GM12878 (cell line): ENCODE data around the gene ZFHX2. TPM values are rescaled to one million over a fixed set of nuclear protein-coding genes. Genes with fewer than 3 reads are reported as not detected.
A peak's percentile ranks its signal among the peaks of the same experiment; 100 is the strongest.

ENCODE experiments used
- BRCA1 ChIP-seq: IDR thresholded peaks from 2 replicates; pipeline ENCODE4 v1.6.1; 2011; ENCODE audit warnings: low read depth, low read length, improper control_type of control experiment
- CHD1 ChIP-seq: IDR thresholded peaks from 2 replicates; pipeline ENCODE4 v1.6.1; 2012; ENCODE audit warnings: low read depth, low read length, improper control_type of control experiment
- CHD4 ChIP-seq: fragments of 200-600 bp; sonication (generic); IDR thresholded peaks from 2 replicates; pipeline ENCODE4 v1.6.1; 2016; ENCODE audit warnings: mild to moderate bottlenecking
- EZH2 ChIP-seq: IDR thresholded peaks from 2 replicates; pipeline ENCODE4 v1.6.1; 2012; ENCODE audit warnings: low read depth, mild to moderate bottlenecking, control low read depth, inconsistent platforms, low read length, borderline replicate concordance; ENCODE audit not compliant: control insufficient read depth
- FOXK2 ChIP-seq: fragments of 450-650 bp; IDR thresholded peaks from 2 replicates; pipeline ENCODE4 v1.6.1; 2017; ENCODE audit warnings: mild to moderate bottlenecking, moderate library complexity
- HCFC1 ChIP-seq: fragments of 150-350 bp; IDR thresholded peaks from 2 replicates; pipeline ENCODE4 v1.6.1; 2014; ENCODE audit warnings: low read length
- MEF2B ChIP-seq: fragments of 450-650 bp; IDR thresholded peaks from 2 replicates; pipeline ENCODE4 v1.6.1; 2018; ENCODE audit warnings: mild to moderate bottlenecking, moderate library complexity; ENCODE audit not compliant: partially characterized antibody, poor library complexity, severe bottlenecking
- MXI1 ChIP-seq: fragments of 150-350 bp; IDR thresholded peaks from 2 replicates; pipeline ENCODE4 v1.6.1; 2011; ENCODE audit warnings: low read depth, mild to moderate bottlenecking, inconsistent platforms, low read length, improper control_type of control experiment
- MYC ChIP-seq: IDR thresholded peaks from 2 replicates; pipeline ENCODE4 v1.6.1; 2011; ENCODE audit warnings: mild to moderate bottlenecking, low read length, moderate library complexity, inconsistent platforms; ENCODE audit not compliant: insufficient read depth, insufficient replicate concordance, insufficient read length, severe bottlenecking
- NFXL1 ChIP-seq: fragments of 450-650 bp; IDR thresholded peaks from 2 replicates; pipeline ENCODE4 v1.6.1; 2017; ENCODE audit warnings: antibody characterized with exemption, mild to moderate bottlenecking, borderline replicate concordance
- RBBP5 ChIP-seq: fragments of 200-600 bp; sonication (generic); conservative IDR thresholded peaks from 2 replicates; pipeline ENCODE4 v1.6.1; 2016
- RELA ChIP-seq: fragments of 450-650 bp; IDR thresholded peaks from 2 replicates; pipeline ENCODE4 v1.8.0; 2014; ENCODE audit warnings: borderline replicate concordance; ENCODE audit not compliant: partially characterized antibody
- RUNX3 ChIP-seq: IDR thresholded peaks from 2 replicates; pipeline ENCODE4 v1.6.1; 2012; ENCODE audit warnings: low read length, inconsistent platforms
- SP1 ChIP-seq: IDR thresholded peaks from one replicate; pipeline ENCODE4 v1.6.1; 2011; ENCODE audit warnings: low read depth, low read length
- SRF ChIP-seq, 2 experiments: IDR thresholded peaks; 2 replicates each; pipeline ENCODE4 v1.6.1; 2011; ENCODE audit warnings: low read depth in 2 of 2, low read length in 2 of 2, mild to moderate bottlenecking in 1 of 2, moderate library complexity in 1 of 2
- SUPT20H ChIP-seq: IDR thresholded peaks from 2 replicates; pipeline ENCODE4 v1.6.1; 2011; ENCODE audit warnings: low read depth, mild to moderate bottlenecking, low read length, moderate library complexity, borderline replicate concordance; ENCODE audit not compliant: control insufficient read depth
- TCF12 ChIP-seq: IDR thresholded peaks from 2 replicates; pipeline ENCODE4 v1.6.1; 2011; ENCODE audit warnings: low read depth, mild to moderate bottlenecking, low read length
- YBX1 ChIP-seq: fragments of 450-650 bp; IDR thresholded peaks from 2 replicates; pipeline ENCODE4 v1.6.1; 2016; ENCODE audit warnings: antibody characterized with exemption
- YY1 ChIP-seq: IDR thresholded peaks from 2 replicates; pipeline ENCODE4 v1.6.1; 2011; ENCODE audit warnings: low read depth, mild to moderate bottlenecking, low read length
- ZNF384 ChIP-seq: IDR thresholded peaks from 2 replicates; pipeline ENCODE4 v1.6.1; 2012; ENCODE audit warnings: low read depth, mild to moderate bottlenecking, low read length, improper control_type of control experiment, borderline replicate concordance
- ZSCAN29 ChIP-seq: fragments of 450-650 bp; IDR thresholded peaks from 2 replicates; pipeline ENCODE4 v1.6.1; 2017; ENCODE audit warnings: mild to moderate bottlenecking, moderate library complexity
- polyA plus RNA-seq, 11 experiments: library from polyadenylated mRNA; depleted of rRNA in 4 of 11; unstranded in 6 of 11; stranded (reverse) in 5 of 11; fragments of >200 nt; fragmentation: Nextera tagmentation in 4 of 11; fragmentation: Illumina TruSeq in 1 of 11; extraction: Ambion mirVana in 4 of 11; extraction: Trizol in 1 of 11; gene quantifications; 1 replicate in 1 of 11; 2 replicates in 10 of 11; pipeline versions ENCODE4 v1.2.1 to v1.2.3, GENCODE V29; 2011 to 2016; ENCODE audit warnings: inconsistent platforms in 2 of 11, missing spikeins in 2 of 11, low read depth in 1 of 11
- total RNA-seq, 4 experiments: library from RNA; depleted of rRNA in 3 of 4; stranded (reverse); fragments of >200 nt in 3 of 4; fragmentation: Illumina TruSeq in 1 of 4; extraction: Trizol in 1 of 4; gene quantifications; 2 replicates each; pipeline versions ENCODE4 v1.2.1 to v1.2.3, GENCODE V29; 2013 to 2021
- TF ChIP-seq, protein P1 (sequence below): fragments of 450-650 bp; conservative IDR thresholded peaks from 2 replicates; pipeline ENCODE4 v1.6.1; 2017; ENCODE audit warnings: mild to moderate bottlenecking, moderate library complexity
- TF ChIP-seq, protein P2 (sequence below): fragments of 450-650 bp; IDR thresholded peaks from 2 replicates; pipeline ENCODE4 v1.6.1; 2017; ENCODE audit warnings: mild to moderate bottlenecking, moderate library complexity
- TF ChIP-seq, protein P3 (sequence below): fragments of 450-650 bp; IDR thresholded peaks from 2 replicates; pipeline ENCODE4 v1.6.1; 2017; ENCODE audit warnings: low read depth, mild to moderate bottlenecking, moderate library complexity

The ZFHX2 gene
- total and polyA plus RNA-seq, 10 of the 15 experiments (the other 5 are each of a cell fraction or from before 2014, with no cell fraction given) = 0.27 to 2.2 (median 0.55) TPM

- TF ChIP-seq CHD4 (no peak), ZSCAN29 (no peak), SUPT20H (no peak), FOXK2 (peak; percentile 41), NFXL1 (no peak), YBX1 (no peak), MEF2B (no peak), SRF (IDR thresholded peaks at IDR 0.05; ENCODE audit: low read depth in 2 of 2, low read length in 2 of 2) (no peak), CHD1 (no peak), RUNX3 (peak; percentile 7; the same call in 1 of the 2 replicates), RELA (no peak), RBBP5 (no peak), MXI1 (peak; percentile 83), YY1 (no peak), HCFC1 (0 out of 2 replicates have a peak, but pooled peaks have one; percentile 12), ZNF384 (no peak), MYC (no peak), BRCA1 (no peak), EZH2 (no peak), TCF12 (0 out of 2 replicates have a peak, but pooled peaks have one; percentile 6), SP1 (no peak)
- TF ChIP-seq, protein P1, sequence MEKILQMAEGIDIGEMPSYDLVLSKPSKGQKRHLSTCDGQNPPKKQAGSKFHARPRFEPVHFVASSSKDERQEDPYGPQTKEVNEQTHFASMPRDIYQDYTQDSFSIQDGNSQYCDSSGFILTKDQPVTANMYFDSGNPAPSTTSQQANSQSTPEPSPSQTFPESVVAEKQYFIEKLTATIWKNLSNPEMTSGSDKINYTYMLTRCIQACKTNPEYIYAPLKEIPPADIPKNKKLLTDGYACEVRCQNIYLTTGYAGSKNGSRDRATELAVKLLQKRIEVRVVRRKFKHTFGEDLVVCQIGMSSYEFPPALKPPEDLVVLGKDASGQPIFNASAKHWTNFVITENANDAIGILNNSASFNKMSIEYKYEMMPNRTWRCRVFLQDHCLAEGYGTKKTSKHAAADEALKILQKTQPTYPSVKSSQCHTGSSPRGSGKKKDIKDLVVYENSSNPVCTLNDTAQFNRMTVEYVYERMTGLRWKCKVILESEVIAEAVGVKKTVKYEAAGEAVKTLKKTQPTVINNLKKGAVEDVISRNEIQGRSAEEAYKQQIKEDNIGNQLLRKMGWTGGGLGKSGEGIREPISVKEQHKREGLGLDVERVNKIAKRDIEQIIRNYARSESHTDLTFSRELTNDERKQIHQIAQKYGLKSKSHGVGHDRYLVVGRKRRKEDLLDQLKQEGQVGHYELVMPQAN = peak; percentile 59; the same call in 1 of the 2 replicates
- TF ChIP-seq, protein P2, sequence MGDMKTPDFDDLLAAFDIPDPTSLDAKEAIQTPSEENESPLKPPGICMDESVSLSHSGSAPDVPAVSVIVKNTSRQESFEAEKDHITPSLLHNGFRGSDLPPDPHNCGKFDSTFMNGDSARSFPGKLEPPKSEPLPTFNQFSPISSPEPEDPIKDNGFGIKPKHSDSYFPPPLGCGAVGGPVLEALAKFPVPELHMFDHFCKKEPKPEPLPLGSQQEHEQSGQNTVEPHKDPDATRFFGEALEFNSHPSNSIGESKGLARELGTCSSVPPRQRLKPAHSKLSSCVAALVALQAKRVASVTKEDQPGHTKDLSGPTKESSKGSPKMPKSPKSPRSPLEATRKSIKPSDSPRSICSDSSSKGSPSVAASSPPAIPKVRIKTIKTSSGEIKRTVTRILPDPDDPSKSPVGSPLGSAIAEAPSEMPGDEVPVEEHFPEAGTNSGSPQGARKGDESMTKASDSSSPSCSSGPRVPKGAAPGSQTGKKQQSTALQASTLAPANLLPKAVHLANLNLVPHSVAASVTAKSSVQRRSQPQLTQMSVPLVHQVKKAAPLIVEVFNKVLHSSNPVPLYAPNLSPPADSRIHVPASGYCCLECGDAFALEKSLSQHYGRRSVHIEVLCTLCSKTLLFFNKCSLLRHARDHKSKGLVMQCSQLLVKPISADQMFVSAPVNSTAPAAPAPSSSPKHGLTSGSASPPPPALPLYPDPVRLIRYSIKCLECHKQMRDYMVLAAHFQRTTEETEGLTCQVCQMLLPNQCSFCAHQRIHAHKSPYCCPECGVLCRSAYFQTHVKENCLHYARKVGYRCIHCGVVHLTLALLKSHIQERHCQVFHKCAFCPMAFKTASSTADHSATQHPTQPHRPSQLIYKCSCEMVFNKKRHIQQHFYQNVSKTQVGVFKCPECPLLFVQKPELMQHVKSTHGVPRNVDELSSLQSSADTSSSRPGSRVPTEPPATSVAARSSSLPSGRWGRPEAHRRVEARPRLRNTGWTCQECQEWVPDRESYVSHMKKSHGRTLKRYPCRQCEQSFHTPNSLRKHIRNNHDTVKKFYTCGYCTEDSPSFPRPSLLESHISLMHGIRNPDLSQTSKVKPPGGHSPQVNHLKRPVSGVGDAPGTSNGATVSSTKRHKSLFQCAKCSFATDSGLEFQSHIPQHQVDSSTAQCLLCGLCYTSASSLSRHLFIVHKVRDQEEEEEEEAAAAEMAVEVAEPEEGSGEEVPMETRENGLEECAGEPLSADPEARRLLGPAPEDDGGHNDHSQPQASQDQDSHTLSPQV = no peak
- TF ChIP-seq, protein P3, sequence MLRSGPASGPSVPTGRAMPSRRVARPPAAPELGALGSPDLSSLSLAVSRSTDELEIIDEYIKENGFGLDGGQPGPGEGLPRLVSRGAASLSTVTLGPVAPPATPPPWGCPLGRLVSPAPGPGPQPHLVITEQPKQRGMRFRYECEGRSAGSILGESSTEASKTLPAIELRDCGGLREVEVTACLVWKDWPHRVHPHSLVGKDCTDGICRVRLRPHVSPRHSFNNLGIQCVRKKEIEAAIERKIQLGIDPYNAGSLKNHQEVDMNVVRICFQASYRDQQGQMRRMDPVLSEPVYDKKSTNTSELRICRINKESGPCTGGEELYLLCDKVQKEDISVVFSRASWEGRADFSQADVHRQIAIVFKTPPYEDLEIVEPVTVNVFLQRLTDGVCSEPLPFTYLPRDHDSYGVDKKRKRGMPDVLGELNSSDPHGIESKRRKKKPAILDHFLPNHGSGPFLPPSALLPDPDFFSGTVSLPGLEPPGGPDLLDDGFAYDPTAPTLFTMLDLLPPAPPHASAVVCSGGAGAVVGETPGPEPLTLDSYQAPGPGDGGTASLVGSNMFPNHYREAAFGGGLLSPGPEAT = peak; percentile 51; the same call in 1 of the 2 replicates
Observed at GRCh38 chr14:23567186-23568020, 15.8 kb upstream of the ZFHX2 start, which contains the start of gene AP1G2 (continued).
